DND-41 (cell line): ENCODE data around the gene CLMN.

Experiments used
- EZH2 ChIP-seq: IDR thresholded peaks from 3 replicates; pipeline ENCODE4 v1.6.1; 2012; ENCODE audit warnings: borderline replicate concordance, low read depth, mild to moderate bottlenecking, moderate library complexity, low read length, inconsistent platforms; ENCODE audit not compliant: severe bottlenecking
- TF ChIP-seq, protein P1 (sequence below): IDR thresholded peaks from 2 replicates; pipeline ENCODE4 v1.5.1; 2012; ENCODE audit warnings: borderline replicate concordance, low read length, moderate library complexity, mild to moderate bottlenecking; ENCODE audit not compliant: poor library complexity, severe bottlenecking; ENCODE audit errors: extremely low read depth

DNA sequence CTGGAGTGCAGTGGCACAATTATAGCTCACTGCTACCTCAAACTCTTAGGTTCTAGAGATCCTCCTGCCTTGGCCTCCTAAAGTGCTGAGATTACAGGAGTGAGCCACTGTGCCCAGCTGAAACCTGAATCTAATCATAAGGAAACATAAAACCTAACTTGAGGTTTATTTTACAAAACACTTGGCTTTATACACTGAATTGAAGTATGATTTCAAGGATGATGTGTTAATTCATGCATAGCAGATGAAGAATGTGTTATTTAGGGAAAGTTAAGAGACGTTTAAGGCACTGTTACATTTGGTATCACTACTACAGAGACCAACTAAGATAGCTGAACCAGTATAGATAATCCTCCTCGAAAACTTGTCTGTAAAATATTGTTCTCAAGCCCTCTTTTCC is 168.8 kb downstream of the CLMN start:
- TF ChIP-seq, protein P1, sequence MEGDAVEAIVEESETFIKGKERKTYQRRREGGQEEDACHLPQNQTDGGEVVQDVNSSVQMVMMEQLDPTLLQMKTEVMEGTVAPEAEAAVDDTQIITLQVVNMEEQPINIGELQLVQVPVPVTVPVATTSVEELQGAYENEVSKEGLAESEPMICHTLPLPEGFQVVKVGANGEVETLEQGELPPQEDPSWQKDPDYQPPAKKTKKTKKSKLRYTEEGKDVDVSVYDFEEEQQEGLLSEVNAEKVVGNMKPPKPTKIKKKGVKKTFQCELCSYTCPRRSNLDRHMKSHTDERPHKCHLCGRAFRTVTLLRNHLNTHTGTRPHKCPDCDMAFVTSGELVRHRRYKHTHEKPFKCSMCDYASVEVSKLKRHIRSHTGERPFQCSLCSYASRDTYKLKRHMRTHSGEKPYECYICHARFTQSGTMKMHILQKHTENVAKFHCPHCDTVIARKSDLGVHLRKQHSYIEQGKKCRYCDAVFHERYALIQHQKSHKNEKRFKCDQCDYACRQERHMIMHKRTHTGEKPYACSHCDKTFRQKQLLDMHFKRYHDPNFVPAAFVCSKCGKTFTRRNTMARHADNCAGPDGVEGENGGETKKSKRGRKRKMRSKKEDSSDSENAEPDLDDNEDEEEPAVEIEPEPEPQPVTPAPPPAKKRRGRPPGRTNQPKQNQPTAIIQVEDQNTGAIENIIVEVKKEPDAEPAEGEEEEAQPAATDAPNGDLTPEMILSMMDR = no peak
- TF ChIP-seq EZH2 = no peak
